ENCODE measurements around the gene RIC8A. TPM values are rescaled to one million over a fixed set of nuclear protein-coding genes. Genes with fewer than 3 reads are reported as not detected.

The RIC8A gene
- total RNA-seq, 2 experiments from 2014 or later = 100 to 104 TPM

GRCh38 chr11:253160-253885 is 45.8 kb downstream of the RIC8A start:
- DNase-seq = no peak
- H3K36me3 Mint-ChIP-seq = peaks cover 41% of the 10 kb centered on the region
- intact Hi-C loops (cut with micrococcal nuclease) = loop anchor here (5.0 kb wide), 2 partner anchors 54 to 104 kb away; partner anchors contain the start of gene IFITM2
- no peak overlapping the region for H3K4me3 Mint-ChIP-seq
- POLR2A ChIA-PET = no interaction called here
- CTCF ChIA-PET = no interaction called here
- no peak overlapping the region for H3K27ac Mint-ChIP-seq
- no peaks in the 10 kb centered on the region for H3K9me3 Mint-ChIP-seq
- no peaks in the 10 kb centered on the region for H3K27me3 Mint-ChIP-seq
- H3K4me1 Mint-ChIP-seq (ENCODE audit: low read depth) = peaks cover 17% of the 10 kb centered on the region

- POLR2A ChIA-PET = no interaction called here
- Mint-ChIP-seq H3K27ac (no peak overlapping the region), H3K4me1 (ENCODE audit: low read depth) (peaks cover 13% of the 10 kb centered on the region), H3K27me3 (no peaks in the 10 kb centered on the region), H3K9me3 (no peaks in the 10 kb centered on the region), H3K4me3 (no peak overlapping the region), H3K36me3 (peaks cover 36% of the 10 kb centered on the region)
- no peak for DNase-seq
- intact Hi-C loops (cut with micrococcal nuclease) = loop anchor here (5.0 kb wide), 2 partner anchors 53 to 103 kb away; partner anchors contain the start of gene IFITM2
- CTCF ChIA-PET = no interaction called here
Measured at GRCh38 chr11:253886-254270, 46.4 kb downstream of the RIC8A start.

- CTCF ChIA-PET = interaction anchor here (0.5 to 0.7 kb wide), 2 partner anchors 170 to 190 kb away, joined by 3 read pairs; no protein-coding TSS in a partner anchor
- Mint-ChIP-seq H3K9me3 (no peaks in the 10 kb centered on the region), H3K27ac (no peak overlapping the region), H3K36me3 (peaks cover 30% of the 10 kb centered on the region), H3K4me3 (no peak overlapping the region), H3K4me1 (ENCODE audit: low read depth) (peaks cover 8% of the 10 kb centered on the region), H3K27me3 (no peaks in the 10 kb centered on the region)
- DNase-seq = no peak
- intact Hi-C loops (cut with micrococcal nuclease) = no loop called here
- POLR2A ChIA-PET = no interaction called here
Measured at GRCh38 chr11:255176-255575, 47.7 kb downstream of the RIC8A start.

- H3K4me3 Mint-ChIP-seq = no peak overlapping the region
- H3K9me3 Mint-ChIP-seq = no peaks in the 10 kb centered on the region
- no peak for DNase-seq
- no peaks in the 10 kb centered on the region for H3K27me3 Mint-ChIP-seq
- H3K4me1 Mint-ChIP-seq (ENCODE audit: low read depth) = peaks cover 3% of the 10 kb centered on the region
- peaks cover 26% of the 10 kb centered on the region for H3K36me3 Mint-ChIP-seq
- POLR2A ChIA-PET = no interaction called here
- intact Hi-C loops (cut with micrococcal nuclease) = no loop called here
- CTCF ChIA-PET = interaction anchor here (0.5 kb wide), 1 partner anchor 189 kb away, joined by 3 read pairs; no protein-coding TSS in a partner anchor
- no peak overlapping the region for H3K27ac Mint-ChIP-seq
Measured at GRCh38 chr11:255816-256215, 48.3 kb downstream of the RIC8A start.

GRCh38 chr11:256952-257737 is 49.6 kb downstream of the RIC8A start:
- CTCF ChIA-PET = interaction anchor here (0.7 kb wide), 1 partner anchor 13 kb away, joined by 3 read pairs; no protein-coding TSS in a partner anchor
- H3K9me3 Mint-ChIP-seq = no peaks in the 10 kb centered on the region
- no peak for DNase-seq
- no peak overlapping the region for H3K4me3 Mint-ChIP-seq
- H3K27me3 Mint-ChIP-seq = no peaks in the 10 kb centered on the region
- intact Hi-C loops (cut with micrococcal nuclease) = no loop called here
- peaks cover 14% of the 10 kb centered on the region for H3K36me3 Mint-ChIP-seq
- no peak overlapping the region for H3K27ac Mint-ChIP-seq
- H3K4me1 Mint-ChIP-seq (ENCODE audit: low read depth) = no peaks in the 10 kb centered on the region
- POLR2A ChIA-PET = no interaction called here

- intact Hi-C loops (cut with micrococcal nuclease) = no loop called here
- H3K4me3 Mint-ChIP-seq = no peak overlapping the region
- no peak overlapping the region for H3K27ac Mint-ChIP-seq
- H3K27me3 Mint-ChIP-seq = no peaks in the 10 kb centered on the region
- CTCF ChIA-PET = interaction anchor here (0.6 to 2.2 kb wide), 4 partner anchors 7 to 281 kb away, joined by 3 to 10 read pairs (median 4); no protein-coding TSS in a partner anchor
- H3K4me1 Mint-ChIP-seq (ENCODE audit: low read depth) = no peaks in the 10 kb centered on the region
- no peaks in the 10 kb centered on the region for H3K9me3 Mint-ChIP-seq
- POLR2A ChIA-PET = no interaction called here
- DNase-seq = no peak
- H3K36me3 Mint-ChIP-seq = peaks cover 6% of the 10 kb centered on the region
Measured at GRCh38 chr11:257766-258493, 50.4 kb downstream of the RIC8A start.

- POLR2A ChIA-PET = no interaction called here
- CTCF ChIA-PET = interaction anchor here (2.2 kb wide), 1 partner anchor 9 kb away, joined by 10 read pairs; no protein-coding TSS in a partner anchor
- Mint-ChIP-seq H3K4me3 (no peak overlapping the region), H3K27ac (no peak overlapping the region), H3K9me3 (no peaks in the 10 kb centered on the region), H3K36me3 (no peaks in the 10 kb centered on the region), H3K4me1 (ENCODE audit: low read depth) (no peaks in the 10 kb centered on the region), H3K27me3 (no peaks in the 10 kb centered on the region)
- DNase-seq = no peak
- intact Hi-C loops (cut with micrococcal nuclease) = no loop called here
Measured at GRCh38 chr11:259413-259812, 51.9 kb downstream of the RIC8A start.

GRCh38 chr11:261624-262023 is 54.1 kb downstream of the RIC8A start:
- ChIA-PET POLR2A (no interaction called here), CTCF (interaction anchor here (1.6 kb wide), 1 partner anchor 11 kb away, joined by 15 read pairs; no protein-coding TSS in a partner anchor)
- Mint-ChIP-seq H3K9me3 (no peaks in the 10 kb centered on the region), H3K27ac (no peak overlapping the region), H3K4me3 (no peak overlapping the region), H3K4me1 (ENCODE audit: low read depth) (peaks cover 2% of the 10 kb centered on the region), H3K36me3 (no peaks in the 10 kb centered on the region), H3K27me3 (no peaks in the 10 kb centered on the region)
- DNase-seq = no peak
- intact Hi-C loops (cut with micrococcal nuclease) = no loop called here

Other genes starting within 250 kb of the RIC8A start
- gene SCGB1C1, start 14.6 kb upstream of the RIC8A start, total RNA-seq = not detected
- gene BET1L, start 309 bp upstream of the RIC8A start, total RNA-seq = 10 to 100 TPM; 51.0 to 53.2 TPM
- gene SIRT3, start 28.6 kb downstream of the RIC8A start, total RNA-seq = 10 to 100 TPM; 16.1 to 17.6 TPM
- 100 to 1,000 TPM; 210 to 214 TPM for gene PSMD13, start 29.3 kb downstream of the RIC8A start, total RNA-seq
- gene NLRP6, start 70.7 kb downstream of the RIC8A start, total RNA-seq = 1 to 10 TPM in 1 of 2 experiments, under 1 TPM in 1; 0.99 to 1.2 TPM
- gene PGGHG, start 81.4 kb downstream of the RIC8A start, total RNA-seq = 10 to 100 TPM; 74.3 to 75.0 TPM
- not detected for gene IFITM5, start 91.8 kb downstream of the RIC8A start, total RNA-seq
- 100 to 1,000 TPM; 525 to 561 TPM for gene IFITM2, start 100.1 kb downstream of the RIC8A start, total RNA-seq
- 100 to 1,000 TPM; 195 to 200 TPM for gene IFITM1, start 106.3 kb downstream of the RIC8A start, total RNA-seq
- gene IFITM3, start 113.2 kb downstream of the RIC8A start, total RNA-seq = 10 to 100 TPM; 25.6 TPM
- 1 to 10 TPM; 2.1 to 4.0 TPM for gene B4GALNT4, start 161.8 kb downstream of the RIC8A start, total RNA-seq
- under 1 TPM in 1 of 2 experiments, not detected in 1; 0.40 TPM for gene PKP3, start 186.5 kb downstream of the RIC8A start, total RNA-seq
- gene SIGIRR, start 207.3 kb downstream of the RIC8A start, total RNA-seq = 10 to 100 TPM; 55.0 to 57.2 TPM
- 10 to 100 TPM; 41.7 to 45.6 TPM for gene ANO9, start 234.3 kb downstream of the RIC8A start, total RNA-seq
- gene PTDSS2, start 242.6 kb downstream of the RIC8A start, total RNA-seq = 10 to 100 TPM; 15.0 to 16.7 TPM

Measured in activated CD4-positive, alpha-beta memory T cell treated with anti-CD3 and anti-CD28 coated beads for 36 hours (primary cell).